ENCODE results near the gene CAMKK2.
"Not testable (repeated sequence)": the region's sequence is repeated elsewhere in the genome, so short reads cannot be mapped to it uniquely, and the experiment has no call there.

The CAMKK2 gene

DNA sequence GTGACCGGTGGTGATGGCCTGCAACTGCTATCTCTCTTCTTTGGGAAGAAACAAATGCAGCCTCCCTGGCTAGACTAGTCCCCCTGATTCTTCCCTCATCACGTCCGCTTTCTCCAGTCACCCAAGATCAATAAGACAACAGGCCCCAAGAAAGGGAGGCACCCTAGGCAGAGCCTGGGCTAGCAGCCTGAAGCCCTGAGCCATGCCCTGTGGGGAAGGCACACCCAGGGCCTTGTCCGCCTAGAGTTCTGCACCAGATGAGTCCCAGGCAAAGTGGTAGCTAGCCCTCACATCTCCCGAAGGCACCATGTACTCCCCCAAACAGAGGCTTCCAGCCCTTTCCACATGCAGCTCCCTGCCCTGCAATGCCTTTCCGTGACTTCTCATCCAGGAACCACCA lies 35.1 kb downstream of the CAMKK2 start:
- no peak for TF ChIP-seq CTCF (IDR thresholded peaks at IDR 0.05; ENCODE audit: extremely low read depth, missing control alignments)
- no peak for DNase-seq (ENCODE audit: low spot score)

GRCh38 chr12:121260091-121260490 lies 36.4 kb downstream of the CAMKK2 start:
- no peak for TF ChIP-seq CTCF (IDR thresholded peaks at IDR 0.05; ENCODE audit: extremely low read depth, missing control alignments)
- DNase-seq (ENCODE audit: low spot score), result no peak

- DNase-seq (ENCODE audit: low spot score), result no peak
- TF ChIP-seq CTCF (IDR thresholded peaks at IDR 0.05; ENCODE audit: extremely low read depth, missing control alignments), result no peak
Observed at GRCh38 chr12:121259074-121259473, 37.4 kb downstream of the CAMKK2 start.

- DNase-seq (ENCODE audit: low spot score), result not testable (repeated sequence)
Observed at GRCh38 chr12:121257704-121258449, 38.6 kb downstream of the CAMKK2 start.

DNA sequence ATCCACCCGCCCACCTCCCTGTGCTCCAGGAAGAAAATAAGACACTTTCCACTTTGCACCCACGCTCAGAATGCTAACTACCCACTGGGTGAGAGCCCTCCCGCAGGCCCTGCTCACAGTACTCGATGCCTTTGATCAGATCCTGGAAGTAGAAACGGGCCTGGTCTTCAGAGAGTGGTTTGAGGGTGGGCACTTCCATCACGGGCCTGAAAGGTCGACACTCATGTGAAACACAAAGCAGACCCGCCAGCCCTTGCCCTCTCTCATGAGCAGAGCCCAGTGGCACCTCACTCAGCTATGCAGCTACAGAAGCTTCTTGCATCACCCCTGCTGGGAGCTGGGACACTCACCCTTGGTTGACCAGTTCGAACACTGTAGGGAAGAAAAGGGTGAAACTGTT lies 41.1 kb downstream of the CAMKK2 start:
- TF ChIP-seq CTCF (IDR thresholded peaks at IDR 0.05; ENCODE audit: extremely low read depth, missing control alignments), result no peak
- no peak for DNase-seq (ENCODE audit: low spot score)

GRCh38 chr12:121253638-121254335 lies 42.7 kb downstream of the CAMKK2 start:
- DNase-seq (ENCODE audit: low spot score), result no peak
- no peak for TF ChIP-seq CTCF (IDR thresholded peaks at IDR 0.05; ENCODE audit: extremely low read depth, missing control alignments)

DNA sequence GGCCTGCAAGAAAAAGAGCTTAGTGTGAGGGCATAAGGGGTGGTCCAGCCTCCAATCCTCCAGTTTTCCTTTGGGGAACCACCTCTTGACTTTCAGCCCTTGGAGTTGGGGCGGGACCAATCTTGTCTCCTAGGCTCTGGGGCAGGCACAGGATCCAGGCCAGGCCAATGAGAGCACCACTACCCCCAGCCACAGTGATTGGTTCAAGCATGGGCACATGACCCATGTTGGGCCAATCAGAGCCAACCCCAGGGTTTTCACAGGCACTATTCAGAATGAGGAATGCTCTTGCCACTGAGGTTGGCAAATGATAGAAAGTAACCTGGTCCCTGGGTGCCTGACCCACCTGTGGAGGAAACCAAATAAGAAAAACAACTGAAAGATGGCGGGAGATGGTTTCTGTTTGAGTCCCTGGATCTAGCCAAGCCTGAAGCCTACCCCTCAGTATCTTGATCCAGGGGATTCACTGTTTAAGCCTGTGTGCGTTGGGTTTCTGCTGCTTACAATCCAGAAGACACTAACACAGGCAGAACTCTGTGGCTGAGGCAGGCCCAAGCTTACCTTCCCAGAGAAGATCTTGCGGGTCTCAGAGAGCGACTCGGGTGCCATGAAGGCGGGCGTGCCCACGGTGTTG lies 43.7 kb downstream of the CAMKK2 start:
- DNase-seq (ENCODE audit: low spot score), result no peak
- TF ChIP-seq CTCF (IDR thresholded peaks at IDR 0.05; ENCODE audit: extremely low read depth, missing control alignments), result no peak
